SJCRH30 (cell line): ENCODE data around the gene FBXO10. TPM values are rescaled to one million over a fixed set of nuclear protein-coding genes. Genes with fewer than 3 reads are reported as not detected.

Source experiments
- DNase-seq, 2 experiments: peaks; one replicate each; pipeline ENCODE4 v3.0.0-alpha.2; 2015 to 2020
- H3K27ac ChIP-seq: fragments of 250-450 bp; sonication (Bioruptor Pico); 2 replicates; pipeline ENCODE4 v1.5.1; 2020; ENCODE audit warnings: mild to moderate bottlenecking, moderate library complexity
- H3K27me3 ChIP-seq: fragments of 250-450 bp; sonication (Bioruptor Pico); 2 replicates; pipeline ENCODE4 v1.5.1; 2020; ENCODE audit warnings: mild to moderate bottlenecking, moderate library complexity
- H3K36me3 ChIP-seq: fragments of 250-450 bp; sonication (Bioruptor Pico); 2 replicates; pipeline ENCODE4 v1.5.1; 2020; ENCODE audit warnings: mild to moderate bottlenecking, moderate library complexity
- H3K4me1 ChIP-seq: fragments of 250-450 bp; sonication (Bioruptor Pico); 2 replicates; pipeline ENCODE4 v1.5.1; 2020; ENCODE audit warnings: mild to moderate bottlenecking, moderate library complexity
- H3K4me3 ChIP-seq: fragments of 250-450 bp; sonication (Bioruptor Pico); 2 replicates; pipeline ENCODE4 v1.5.1; 2020; ENCODE audit warnings: mild to moderate bottlenecking, moderate library complexity
- H3K9me3 ChIP-seq: fragments of 250-450 bp; sonication (Bioruptor Pico); replicated peaks from 2 replicates; pipeline ENCODE4 v1.5.1; 2020; ENCODE audit warnings: mild to moderate bottlenecking, moderate library complexity
- total RNA-seq: library from RNA; depleted of rRNA; stranded (reverse); fragments of >200 nt; shearing (Covaris generic); gene quantifications from 2 replicates; pipeline ENCODE4 v1.2.3, GENCODE V29; 2014; rRNA removed

The FBXO10 gene, protein sequence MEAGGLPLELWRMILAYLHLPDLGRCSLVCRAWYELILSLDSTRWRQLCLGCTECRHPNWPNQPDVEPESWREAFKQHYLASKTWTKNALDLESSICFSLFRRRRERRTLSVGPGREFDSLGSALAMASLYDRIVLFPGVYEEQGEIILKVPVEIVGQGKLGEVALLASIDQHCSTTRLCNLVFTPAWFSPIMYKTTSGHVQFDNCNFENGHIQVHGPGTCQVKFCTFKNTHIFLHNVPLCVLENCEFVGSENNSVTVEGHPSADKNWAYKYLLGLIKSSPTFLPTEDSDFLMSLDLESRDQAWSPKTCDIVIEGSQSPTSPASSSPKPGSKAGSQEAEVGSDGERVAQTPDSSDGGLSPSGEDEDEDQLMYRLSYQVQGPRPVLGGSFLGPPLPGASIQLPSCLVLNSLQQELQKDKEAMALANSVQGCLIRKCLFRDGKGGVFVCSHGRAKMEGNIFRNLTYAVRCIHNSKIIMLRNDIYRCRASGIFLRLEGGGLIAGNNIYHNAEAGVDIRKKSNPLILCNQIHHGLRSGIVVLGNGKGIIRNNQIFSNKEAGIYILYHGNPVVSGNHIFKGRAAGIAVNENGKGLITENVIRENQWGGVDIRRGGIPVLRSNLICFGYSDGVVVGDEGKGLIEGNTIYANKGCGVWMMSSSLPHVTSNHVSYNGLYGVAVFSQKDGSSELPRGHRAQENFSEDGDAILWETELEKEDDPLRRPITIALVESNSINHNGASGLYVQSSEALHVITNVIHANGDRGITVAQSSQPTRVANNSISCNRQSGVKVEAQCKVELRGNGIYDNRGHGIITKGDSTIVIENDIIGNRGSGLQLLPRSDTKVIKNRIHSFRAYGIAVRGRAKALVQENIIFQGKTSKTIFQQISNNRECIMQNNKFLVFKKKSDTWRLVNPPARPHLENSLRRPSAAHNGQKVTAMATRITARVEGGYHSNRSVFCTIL
- total RNA-seq = 31.3 and 32.2 TPM in 2 replicates

DNA sequence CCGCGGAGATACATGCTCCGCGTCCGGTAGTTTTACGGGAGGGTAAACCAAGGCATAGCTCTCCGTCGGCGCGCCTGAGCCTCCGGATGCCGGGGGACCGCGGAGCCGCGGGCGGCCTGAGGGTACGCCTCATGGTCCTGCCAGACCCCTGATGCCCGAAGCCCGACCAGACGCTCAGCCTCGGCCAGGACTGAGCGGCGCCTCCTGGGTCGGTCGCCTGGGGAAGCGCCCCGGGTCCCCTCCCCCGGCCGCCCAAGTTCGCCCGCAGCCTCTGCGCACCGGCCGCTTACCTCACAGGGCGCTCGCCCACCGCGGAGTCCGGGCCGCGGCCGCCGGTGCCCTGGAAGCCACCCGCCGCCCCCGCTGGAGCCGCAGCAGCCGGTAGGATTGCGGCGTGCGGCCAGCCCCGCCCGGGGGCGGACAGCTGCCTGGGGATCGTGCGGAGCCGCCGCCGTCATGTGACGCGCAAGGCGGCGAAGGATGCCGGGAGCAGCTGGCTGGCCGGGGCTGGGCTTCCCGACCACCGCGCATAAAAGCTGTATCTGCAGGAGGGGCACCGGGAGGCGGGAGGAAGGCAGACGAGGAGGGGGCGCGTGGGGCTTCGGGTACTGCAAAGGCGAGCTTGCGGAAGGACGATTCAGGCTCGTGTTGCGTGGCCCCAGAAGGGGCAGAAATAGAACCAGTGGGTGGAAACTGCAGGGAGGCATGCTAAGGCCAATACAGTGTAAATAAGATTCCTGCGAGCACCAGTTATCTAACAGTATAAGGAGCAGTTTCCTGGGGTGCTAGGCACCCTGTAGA lies at the start of gene FBXO10:
Gene FBXO10 (minus strand): TSS at position 460 of the 801 bp plus-strand sequence. CDS start 34,612 bp downstream, outside the sequence.
- Histone ChIP-seq H3K27ac (peak within 1 kb of the TSS; percentile 88), H3K36me3 (peaks cover 14% of the 10 kb centered on the region), H3K4me3 (peak within 1 kb of the TSS; percentile 87), H3K27me3 (no peaks in the 10 kb centered on the region), H3K9me3 (no peaks in the 10 kb centered on the region), H3K4me1 (peaks cover 27% of the 10 kb centered on the region)
- DNase-seq = peak; percentile 79 to 81

DNA sequence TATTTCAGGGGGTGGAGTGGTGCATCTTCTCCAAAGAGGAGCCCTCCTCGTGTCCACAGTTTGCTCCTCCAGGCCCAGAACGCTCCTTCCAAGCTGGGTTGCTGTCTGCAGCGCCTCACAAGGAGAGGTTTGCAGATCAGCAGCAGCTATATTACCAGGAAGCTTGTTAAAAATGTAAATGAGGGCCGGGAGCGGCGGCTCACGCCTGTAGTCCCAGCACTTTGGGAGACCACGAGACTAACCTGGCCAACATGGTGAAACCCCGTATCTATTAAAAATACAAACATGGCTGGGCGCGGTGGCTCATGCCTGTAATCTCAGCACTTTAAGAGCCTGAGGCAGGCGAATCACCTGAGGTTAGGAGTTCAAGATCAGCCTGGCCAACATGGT lies 49.6 kb upstream of the FBXO10 start:
- Histone ChIP-seq H3K4me1 (peaks cover 26% of the 10 kb centered on the region), H3K27ac (no peak overlapping the region), H3K9me3 (no peaks in the 10 kb centered on the region), H3K4me3 (no peak overlapping the region), H3K36me3 (no peaks in the 10 kb centered on the region), H3K27me3 (no peaks in the 10 kb centered on the region)
- no peak for DNase-seq

DNA sequence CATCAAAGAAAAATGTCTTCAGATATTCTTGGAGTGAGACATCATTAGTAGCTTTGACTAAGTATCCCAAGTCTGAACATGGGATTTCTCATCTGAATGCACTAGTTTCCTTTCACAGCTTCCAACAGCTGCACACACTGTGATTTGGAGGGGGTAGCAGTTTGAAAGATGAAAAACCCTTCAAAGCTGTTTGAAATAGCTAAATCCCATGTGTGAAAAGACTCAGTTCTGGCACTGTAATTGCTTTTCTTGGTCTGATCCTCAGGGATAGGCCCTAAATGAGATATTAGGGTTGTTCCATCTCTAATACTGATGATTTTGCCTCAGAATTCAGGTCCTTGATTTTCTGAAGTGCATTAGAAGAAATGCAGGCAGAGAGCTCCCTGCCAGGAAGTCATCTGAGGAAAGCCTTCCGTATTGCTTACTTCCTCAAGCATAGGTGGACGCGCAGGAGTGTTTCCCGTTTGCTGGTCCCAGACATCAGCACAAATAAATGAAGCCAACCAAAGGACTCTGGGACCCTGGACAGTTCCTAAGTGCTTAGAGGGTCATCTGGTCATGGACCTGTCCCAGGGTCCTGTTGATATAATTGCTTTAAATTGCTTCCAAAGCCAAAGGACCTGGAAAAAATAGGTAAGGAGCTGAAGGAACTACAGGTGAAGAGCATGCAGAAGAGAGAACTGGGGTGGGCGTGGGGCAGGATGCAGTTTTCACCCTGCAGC lies 49.0 kb upstream of the FBXO10 start:
- Histone ChIP-seq H3K27ac (no peak overlapping the region), H3K36me3 (no peaks in the 10 kb centered on the region), H3K4me1 (peaks cover 32% of the 10 kb centered on the region), H3K9me3 (no peaks in the 10 kb centered on the region), H3K27me3 (no peaks in the 10 kb centered on the region), H3K4me3 (no peak overlapping the region)
- peak in 1 of 2 experiments; percentile 22 for DNase-seq

DNA sequence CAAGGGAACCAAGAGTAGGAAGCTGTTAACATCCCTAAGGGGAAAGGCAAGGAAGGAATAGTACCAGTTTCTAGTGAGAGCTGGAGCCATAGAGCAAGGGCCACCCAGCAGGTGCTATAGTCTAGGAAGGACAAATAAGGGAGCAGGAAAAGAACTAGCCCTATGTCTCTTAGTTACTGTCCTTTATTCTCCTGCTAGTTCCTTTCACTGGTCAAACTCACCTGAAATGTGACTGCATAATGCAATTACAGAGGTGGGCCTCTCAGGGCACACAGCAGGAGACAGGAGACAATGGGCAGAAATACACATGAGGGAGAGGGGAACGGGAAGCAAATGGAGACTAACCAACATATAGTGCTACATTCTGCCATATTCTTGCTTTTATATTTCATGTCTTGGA lies 47.9 kb upstream of the FBXO10 start:
- peaks cover 43% of the 10 kb centered on the region for H3K4me1 ChIP-seq
- no peak overlapping the region for H3K27ac ChIP-seq
- H3K4me3 ChIP-seq = no peak overlapping the region
- no peaks in the 10 kb centered on the region for H3K36me3 ChIP-seq
- no peaks in the 10 kb centered on the region for H3K9me3 ChIP-seq
- no peak for DNase-seq
- H3K27me3 ChIP-seq = no peaks in the 10 kb centered on the region

DNA sequence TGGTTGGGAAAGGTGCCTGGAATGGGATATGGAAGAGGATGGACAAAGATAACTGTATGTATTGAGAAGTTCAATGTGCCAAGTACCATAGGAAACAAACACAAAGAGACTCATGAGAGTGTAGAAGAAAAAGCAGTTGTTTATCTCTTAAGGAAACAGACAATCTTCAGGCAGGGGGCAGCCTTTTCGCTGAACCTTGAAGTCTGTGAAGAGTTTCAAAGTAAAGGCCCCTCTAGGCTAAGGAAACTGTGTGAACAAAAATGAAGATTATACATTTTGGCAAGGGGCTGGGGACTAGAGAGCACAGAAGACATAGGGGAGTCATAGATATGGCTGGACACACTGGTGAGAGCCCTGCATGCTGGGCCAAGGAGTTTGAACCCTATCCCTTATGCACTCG lies 47.1 kb upstream of the FBXO10 start:
- Histone ChIP-seq H3K27me3 (no peaks in the 10 kb centered on the region), H3K36me3 (no peaks in the 10 kb centered on the region), H3K27ac (no peak overlapping the region), H3K9me3 (no peaks in the 10 kb centered on the region), H3K4me3 (no peak overlapping the region), H3K4me1 (peaks cover 50% of the 10 kb centered on the region)
- no peak for DNase-seq

DNA sequence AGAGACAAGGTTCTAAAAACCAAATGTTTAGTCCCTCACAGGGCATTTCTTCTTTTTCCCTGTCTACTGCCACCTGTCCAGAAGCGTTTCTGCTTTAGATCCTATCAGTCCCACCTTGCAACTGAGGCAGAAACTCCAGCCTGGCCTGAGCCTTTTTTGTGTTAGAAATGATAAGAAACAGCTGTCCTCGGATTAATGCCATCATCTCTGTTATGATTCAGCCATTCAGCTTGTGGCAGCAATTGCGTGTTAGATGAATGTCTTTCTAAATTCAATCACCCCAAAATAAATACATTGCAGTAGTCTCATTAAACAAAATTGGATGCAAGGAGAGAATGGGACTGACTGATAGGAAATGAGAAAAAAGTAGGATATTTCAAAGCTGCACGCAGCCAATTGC lies 46.3 kb upstream of the FBXO10 start:
- H3K27ac ChIP-seq = peak overlapping the region; percentile 85
- peaks cover 58% of the 10 kb centered on the region for H3K4me1 ChIP-seq
- H3K9me3 ChIP-seq = no peaks in the 10 kb centered on the region
- H3K27me3 ChIP-seq = no peaks in the 10 kb centered on the region
- no peak overlapping the region for H3K4me3 ChIP-seq
- DNase-seq = peak in 1 of 2 experiments; percentile 15
- no peaks in the 10 kb centered on the region for H3K36me3 ChIP-seq

DNA sequence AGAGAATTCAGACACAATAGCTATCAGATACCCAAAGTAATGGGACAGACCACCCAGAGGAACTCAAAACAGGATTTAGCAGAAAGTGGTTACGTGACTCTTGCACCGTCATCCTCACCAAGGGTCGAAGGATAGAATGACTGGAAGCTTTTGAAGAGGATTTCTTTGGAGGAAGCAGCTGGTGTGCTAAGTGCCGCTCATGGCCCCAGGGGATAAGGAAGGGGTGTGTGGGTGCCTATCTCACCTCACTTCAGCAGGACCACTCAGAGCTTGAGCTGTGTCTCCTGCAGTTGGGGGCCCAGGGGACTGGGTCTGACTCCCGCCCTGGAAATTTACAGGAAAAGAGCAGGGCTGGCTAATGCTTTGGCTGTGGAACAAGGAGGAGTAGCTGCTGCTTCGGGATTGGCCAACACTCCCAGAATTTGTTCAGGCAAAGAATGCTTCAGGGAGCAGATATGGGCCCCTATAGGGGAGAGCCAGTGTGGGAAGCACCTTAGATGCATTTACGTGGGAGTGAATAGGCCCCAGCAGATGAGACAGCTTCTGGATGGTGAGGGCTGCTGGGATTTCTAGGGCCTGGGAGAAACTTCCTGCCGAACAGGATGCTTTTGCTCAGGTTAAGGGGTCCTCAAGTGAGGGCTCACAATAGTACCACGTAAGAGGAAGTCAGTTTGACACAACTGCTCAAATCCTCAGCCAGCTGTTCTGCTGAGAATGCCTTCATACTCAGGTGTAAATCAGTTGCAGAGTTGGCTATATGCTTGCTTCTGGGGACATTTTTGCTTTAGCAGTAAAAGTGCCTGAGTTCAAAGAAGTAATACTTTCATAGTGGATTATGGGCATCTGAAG lies 45.3 kb upstream of the FBXO10 start:
- H3K36me3 ChIP-seq = no peaks in the 10 kb centered on the region
- H3K9me3 ChIP-seq = no peaks in the 10 kb centered on the region
- DNase-seq = peak; percentile 88 to 94
- no peaks in the 10 kb centered on the region for H3K27me3 ChIP-seq
- H3K4me1 ChIP-seq = peaks cover 60% of the 10 kb centered on the region
- peak overlapping the region; percentile 85 for H3K27ac ChIP-seq
- H3K4me3 ChIP-seq = no peak overlapping the region

DNA sequence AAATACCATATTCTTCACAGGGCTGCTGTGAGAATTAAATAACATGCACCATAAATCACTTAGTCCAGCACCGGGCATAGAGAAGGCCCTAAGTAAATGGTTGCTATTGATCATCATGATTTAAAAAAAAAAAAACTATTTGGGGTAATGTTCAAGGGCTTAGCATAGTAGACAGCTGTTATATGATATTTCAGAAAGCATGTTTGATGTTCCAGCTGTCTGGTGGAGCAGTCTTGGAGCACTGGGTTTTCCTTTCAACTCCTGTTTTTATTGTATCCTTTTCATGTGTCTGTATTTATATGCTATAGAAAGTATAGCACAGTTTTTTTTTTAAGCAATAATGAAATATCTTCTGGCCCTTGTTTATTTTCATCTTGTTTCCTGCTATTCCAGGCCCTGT lies 44.2 kb upstream of the FBXO10 start:
- DNase-seq = peak in 1 of 2 experiments; percentile 67

DNA sequence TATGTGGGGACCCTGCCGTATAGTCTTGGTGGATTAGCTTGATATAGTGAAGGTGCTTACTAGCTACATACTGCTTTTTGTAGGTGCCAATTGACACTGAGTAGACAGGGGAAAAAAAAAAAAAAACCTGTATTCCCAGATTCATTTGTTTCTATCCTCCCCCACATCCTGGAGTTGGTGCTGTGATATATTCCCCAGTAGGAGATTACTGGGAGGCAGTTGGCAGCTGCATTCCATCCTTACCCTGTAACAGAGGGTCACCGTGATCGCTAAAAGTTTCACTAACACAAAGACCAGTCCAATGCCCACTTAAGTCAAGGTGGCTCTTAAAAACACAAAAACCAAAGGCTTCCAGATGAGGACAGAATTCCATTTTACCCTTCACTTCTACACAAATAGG lies 43.6 kb upstream of the FBXO10 start:
- H3K4me3 ChIP-seq = peak overlapping the region; percentile 41
- H3K36me3 ChIP-seq = no peaks in the 10 kb centered on the region
- DNase-seq = peak; percentile 38 to 66
- peaks cover 55% of the 10 kb centered on the region for H3K4me1 ChIP-seq
- no peaks in the 10 kb centered on the region for H3K27me3 ChIP-seq
- H3K9me3 ChIP-seq = no peaks in the 10 kb centered on the region
- peak overlapping the region; percentile 85 for H3K27ac ChIP-seq

More for the DNA sequence above, 44.2 kb upstream of the FBXO10 start:
- H3K36me3 ChIP-seq = no peaks in the 10 kb centered on the region
- H3K4me1 ChIP-seq = peaks cover 60% of the 10 kb centered on the region
- H3K27me3 ChIP-seq = no peaks in the 10 kb centered on the region
- H3K9me3 ChIP-seq = no peaks in the 10 kb centered on the region
- H3K4me3 ChIP-seq = peak overlapping the region; percentile 41
- H3K27ac ChIP-seq = peak overlapping the region; percentile 85

DNA sequence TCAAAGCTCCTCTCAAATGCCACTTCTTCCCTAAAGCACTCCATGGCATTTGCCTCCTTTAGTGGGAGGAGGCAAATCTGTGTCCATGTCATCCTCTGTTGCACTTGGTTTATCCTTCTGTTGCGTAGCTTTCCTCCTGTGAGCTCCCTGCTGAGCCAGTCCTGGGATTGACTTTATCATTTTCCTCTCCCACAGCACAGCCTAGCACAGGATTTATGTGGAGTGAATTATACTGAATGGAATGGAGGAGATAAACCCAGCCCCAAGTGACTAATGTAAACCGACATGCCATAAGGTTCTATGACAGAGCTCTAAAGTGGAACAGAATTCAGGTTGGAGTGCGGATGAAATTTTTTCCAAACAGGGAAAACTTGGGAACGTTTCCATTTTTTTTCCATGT lies 42.6 kb upstream of the FBXO10 start:
- H3K27me3 ChIP-seq = no peaks in the 10 kb centered on the region
- DNase-seq = no peak
- 0 out of 2 replicates have a peak overlapping the region, but pooled peaks have one; percentile 13 for H3K27ac ChIP-seq

DNA sequence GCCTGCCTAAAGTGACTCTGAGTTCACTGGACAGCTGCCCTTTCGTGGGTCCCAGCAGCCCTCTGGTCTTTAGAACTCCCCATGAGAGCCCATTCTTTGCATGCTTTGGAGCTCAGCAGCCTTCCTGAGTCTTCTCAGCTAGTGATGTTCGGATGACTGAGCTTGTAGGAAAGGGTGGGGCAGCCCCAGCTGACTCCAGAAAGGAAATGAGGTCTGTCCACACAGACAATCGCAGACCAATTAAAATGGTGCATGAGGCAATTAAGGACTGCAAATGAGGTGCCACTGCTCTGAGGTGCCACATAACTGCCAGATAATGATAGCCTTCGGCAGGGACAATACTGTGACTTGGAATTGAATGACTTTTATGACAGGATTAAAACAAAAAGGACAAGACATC lies 41.7 kb upstream of the FBXO10 start:
- H3K36me3 ChIP-seq = no peaks in the 10 kb centered on the region
- no peaks in the 10 kb centered on the region for H3K9me3 ChIP-seq
- no peaks in the 10 kb centered on the region for H3K27me3 ChIP-seq
- H3K4me1 ChIP-seq = peaks cover 53% of the 10 kb centered on the region
- no peak overlapping the region for H3K4me3 ChIP-seq
- peak overlapping the region; percentile 13; the same call in 1 of the 2 replicates for H3K27ac ChIP-seq
- peak; percentile 57 to 59 for DNase-seq

More for the DNA sequence above, 42.6 kb upstream of the FBXO10 start:
- Histone ChIP-seq H3K9me3 (no peaks in the 10 kb centered on the region), H3K36me3 (no peaks in the 10 kb centered on the region), H3K4me3 (no peak overlapping the region), H3K4me1 (peaks cover 55% of the 10 kb centered on the region)

DNA sequence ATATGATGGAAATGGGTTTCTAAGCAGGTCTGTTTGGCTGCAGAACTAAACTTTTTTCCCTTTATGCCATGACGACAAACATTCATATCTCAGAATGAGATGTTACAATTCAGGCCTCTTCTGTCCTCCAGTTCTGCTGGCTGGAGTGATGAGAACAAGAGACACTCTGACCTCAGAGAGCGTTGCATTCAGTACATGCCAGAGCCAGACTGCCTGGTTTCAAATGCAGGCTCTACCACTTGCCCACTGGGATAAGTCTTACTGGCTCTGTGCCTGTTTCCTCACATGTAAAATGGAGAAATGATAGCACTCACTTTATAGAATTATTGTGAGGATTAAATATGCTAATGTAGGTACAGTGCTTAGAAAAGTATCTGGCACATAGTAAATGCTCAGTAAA lies 41.0 kb upstream of the FBXO10 start:
- H3K27ac ChIP-seq = no peak overlapping the region
- no peaks in the 10 kb centered on the region for H3K9me3 ChIP-seq
- no peak overlapping the region for H3K4me3 ChIP-seq
- no peaks in the 10 kb centered on the region for H3K36me3 ChIP-seq
- DNase-seq = no peak
- peaks cover 47% of the 10 kb centered on the region for H3K4me1 ChIP-seq
- H3K27me3 ChIP-seq = no peaks in the 10 kb centered on the region

DNA sequence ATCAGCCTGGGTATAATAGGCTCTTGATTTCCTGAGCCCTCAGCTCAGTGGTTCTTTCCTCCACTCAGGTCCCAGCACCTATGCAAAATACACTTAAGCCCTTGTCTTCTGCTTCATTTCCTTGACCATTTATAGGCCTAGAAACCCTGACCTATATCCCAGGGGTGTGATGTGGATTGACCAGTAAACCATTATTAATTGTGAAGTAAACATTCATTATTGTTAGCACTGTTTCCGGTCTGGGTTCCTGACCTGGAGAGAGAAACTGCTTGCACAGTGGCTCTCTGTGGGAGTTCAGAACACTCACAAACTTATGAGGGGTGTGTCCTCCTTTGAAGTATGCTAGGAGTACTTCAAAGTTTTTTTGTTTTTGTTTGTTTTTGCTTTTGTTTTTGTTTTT lies 35.8 kb upstream of the FBXO10 start:
- no peaks in the 10 kb centered on the region for H3K9me3 ChIP-seq
- no peaks in the 10 kb centered on the region for H3K36me3 ChIP-seq
- no peaks in the 10 kb centered on the region; the same call in 1 of the 2 replicates for H3K27me3 ChIP-seq
- no peaks in the 10 kb centered on the region for H3K4me1 ChIP-seq
- no peak overlapping the region for H3K4me3 ChIP-seq
- H3K27ac ChIP-seq = no peak overlapping the region
- DNase-seq = no peak
